Left ventricle myocardium superior (tissue), 1 donor: ENCODE data around the gene MBTPS2. TPM values are rescaled to one million over a fixed set of nuclear protein-coding genes. Genes with fewer than 3 reads are reported as not detected.

Source experiments
- ATAC-seq: fragments of 200-7000 bp; cut with Tn5 transposase; one replicate; pipeline ENCODE4 v1.9.1; 2020; ENCODE audit warnings: mild to moderate bottlenecking, moderate library complexity
- DNase-seq: peaks from one replicate; pipeline ENCODE4 v3.0.0-alpha.2; 2020
- intact Hi-C: fragments of 100-400 bp; cut with micrococcal nuclease; formaldehyde crosslinking; loops from one replicate; pipeline ENCODE4 v1.11.0; 2022
- total RNA-seq: library from RNA; stranded (reverse); fragmentation: NEBNext Ultra II Directional; extraction: Animal tissue kit (Norgen Biotek cat#: 25700); gene quantifications from one replicate; pipeline ENCODE4 v1.2.1, GENCODE V29; 2021
- donor health status: DM: no; HTN: yes; CAD: no; lungs with severe emphysema.

MBTPS2 gene
- total RNA-seq, 1 donor from 2014 or later: 9.9 TPM

- intact Hi-C loops: no loop called here
- ATAC-seq (no peak), DNase-seq (no peak)
These were observed 89.8 kb downstream of the MBTPS2 start for GRCh38 chrX:21929209-21929608.

DNA sequence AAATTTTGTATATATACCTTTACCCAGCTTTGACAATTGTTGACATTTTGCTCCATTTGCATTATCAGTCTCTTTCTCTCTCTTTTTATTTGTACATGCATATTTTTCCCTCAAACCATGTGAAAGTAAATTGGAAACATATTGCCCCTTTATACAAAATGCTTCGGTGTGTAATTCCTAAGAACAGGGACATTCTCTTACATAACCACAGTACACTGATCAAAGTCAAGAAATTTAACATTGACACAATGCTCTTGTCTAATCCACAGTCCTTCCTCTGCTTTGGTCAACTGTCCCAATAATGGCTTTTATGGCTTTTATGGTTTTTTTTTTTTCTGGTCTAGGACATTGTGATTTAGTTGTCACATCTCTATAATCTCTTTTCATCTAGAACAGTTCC, 91.6 kb downstream of the MBTPS2 start:
- intact Hi-C loops: no loop called here
- no peak for DNase-seq
- ATAC-seq: no peak

DNA sequence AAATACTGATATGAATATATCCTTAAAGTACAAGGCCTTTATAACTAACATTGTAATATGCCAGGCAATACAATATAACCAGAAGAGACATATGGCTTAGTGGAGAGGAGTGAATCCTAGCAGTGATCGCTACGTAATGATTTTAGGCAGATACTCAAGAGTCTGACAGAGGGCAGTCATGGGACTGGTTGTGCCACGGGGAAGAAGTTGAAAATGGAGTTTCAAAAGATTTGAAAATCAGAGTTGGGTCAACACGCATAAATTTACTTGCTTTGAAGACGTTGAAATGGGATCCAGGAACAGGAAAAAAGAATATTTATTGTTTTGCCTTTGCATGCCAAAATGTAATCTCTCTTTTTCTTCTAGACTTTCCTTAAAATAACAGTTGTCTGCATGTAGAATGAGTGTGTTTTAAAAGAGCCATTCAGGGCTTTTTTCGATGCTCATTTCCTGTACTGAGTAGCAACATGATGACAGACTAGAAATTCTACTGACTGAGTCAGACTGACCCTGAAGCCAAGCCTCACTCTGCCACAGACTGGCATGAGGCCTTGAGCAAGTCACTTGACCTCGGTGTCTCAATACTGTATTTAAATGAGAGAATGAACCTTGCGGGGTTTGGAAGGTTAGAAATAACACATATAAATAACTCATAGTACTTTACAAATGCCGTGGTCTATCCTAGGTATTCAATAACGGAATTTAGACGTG, 93.0 kb downstream of the MBTPS2 start:
- ATAC-seq (no peak), DNase-seq (no peak)
- intact Hi-C loops: no loop called here

GRCh38 chrX:21933077-21933476, 93.7 kb downstream of the MBTPS2 start:
- intact Hi-C loops: no loop called here
- DNase-seq: no peak
- no peak for ATAC-seq

GRCh38 chrX:21934414-21934813, 95.0 kb downstream of the MBTPS2 start:
- no peak for DNase-seq
- intact Hi-C loops: no loop called here
- ATAC-seq: no peak

Other genes with a start within 250 kb of the MBTPS2 start
- 3.6 TPM for gene KLHL34, start 181.3 kb upstream of the MBTPS2 start, total RNA-seq
- gene SMPX, start 81.5 kb upstream of the MBTPS2 start, total RNA-seq: 622 TPM
- 0.57 TPM for gene YY2, start 16.4 kb downstream of the MBTPS2 start, total RNA-seq
- gene SMS, start 101.1 kb downstream of the MBTPS2 start, total RNA-seq: 56.3 TPM
- gene PHEX, start 192.7 kb downstream of the MBTPS2 start, total RNA-seq: 0.10 TPM